Right lobe of liver (tissue), 4 donors: ENCODE measurements around the gene SV2B.

Experiments
- POLR2A ChIP-seq: fragments of 450-650 bp; IDR thresholded peaks from one replicate; pipeline ENCODE4 v1.6.1; 2017; ENCODE audit warnings: antibody characterized with exemption, mild to moderate bottlenecking
- TF ChIP-seq, protein P1 (sequence below), 4 donors: fragments of 200-600 bp in 3 of 4; fragments of 450-650 bp in 1 of 4; IDR thresholded peaks; one replicate each; pipeline versions ENCODE4 v1.5.1 to v1.8.0; 2016 to 2022; ENCODE audit warnings: antibody characterized with exemption in 4 of 4, mild to moderate bottlenecking in 2 of 4
- donor health status: DM: no; HTN: no; CAD: no.
- donor health status: DM: no; HTN: no; CAD: no.
- donor health status: DM: no; HTN: yes; CAD: no.

DNA sequence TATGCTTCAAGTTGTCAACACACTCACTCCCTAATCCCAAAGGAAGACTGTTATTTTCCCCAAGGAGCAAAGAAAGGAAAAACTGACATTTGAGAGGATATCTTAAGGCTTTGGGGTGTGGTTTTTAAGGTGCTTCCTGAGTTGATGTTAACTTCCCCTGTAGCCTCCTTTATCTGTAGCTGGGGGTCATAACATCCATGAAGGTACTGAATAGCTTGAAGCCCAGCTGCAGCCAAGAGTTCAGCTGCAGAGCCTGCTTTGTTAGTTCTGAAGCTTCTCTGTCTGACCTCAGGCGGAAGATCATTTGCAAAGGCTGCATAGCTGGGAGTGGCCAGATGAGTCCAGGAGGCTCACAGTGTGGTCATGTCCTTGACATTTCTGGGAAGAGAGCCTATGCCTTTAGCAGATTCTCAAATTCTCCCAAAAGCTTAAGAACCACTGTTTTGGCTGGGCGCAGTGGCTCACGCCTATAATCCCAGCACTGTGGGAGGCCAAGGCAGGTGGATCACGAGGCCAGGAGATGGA is 165.4 kb downstream of the SV2B start:
- TF ChIP-seq, protein P1, sequence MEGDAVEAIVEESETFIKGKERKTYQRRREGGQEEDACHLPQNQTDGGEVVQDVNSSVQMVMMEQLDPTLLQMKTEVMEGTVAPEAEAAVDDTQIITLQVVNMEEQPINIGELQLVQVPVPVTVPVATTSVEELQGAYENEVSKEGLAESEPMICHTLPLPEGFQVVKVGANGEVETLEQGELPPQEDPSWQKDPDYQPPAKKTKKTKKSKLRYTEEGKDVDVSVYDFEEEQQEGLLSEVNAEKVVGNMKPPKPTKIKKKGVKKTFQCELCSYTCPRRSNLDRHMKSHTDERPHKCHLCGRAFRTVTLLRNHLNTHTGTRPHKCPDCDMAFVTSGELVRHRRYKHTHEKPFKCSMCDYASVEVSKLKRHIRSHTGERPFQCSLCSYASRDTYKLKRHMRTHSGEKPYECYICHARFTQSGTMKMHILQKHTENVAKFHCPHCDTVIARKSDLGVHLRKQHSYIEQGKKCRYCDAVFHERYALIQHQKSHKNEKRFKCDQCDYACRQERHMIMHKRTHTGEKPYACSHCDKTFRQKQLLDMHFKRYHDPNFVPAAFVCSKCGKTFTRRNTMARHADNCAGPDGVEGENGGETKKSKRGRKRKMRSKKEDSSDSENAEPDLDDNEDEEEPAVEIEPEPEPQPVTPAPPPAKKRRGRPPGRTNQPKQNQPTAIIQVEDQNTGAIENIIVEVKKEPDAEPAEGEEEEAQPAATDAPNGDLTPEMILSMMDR (IDR thresholded peaks at IDR 0.05), result no peak
- no peak for TF ChIP-seq POLR2A
